ENCODE measurements around the gene RAMP3. TPM values are rescaled to one million over a fixed set of nuclear protein-coding genes. Genes with fewer than 3 reads are reported as not detected.

The RAMP3 gene
- polyA plus RNA-seq, 1 donor (not counting 4 experiments of a cell fraction or from before 2014, with no cell fraction given) = not detected

DNA sequence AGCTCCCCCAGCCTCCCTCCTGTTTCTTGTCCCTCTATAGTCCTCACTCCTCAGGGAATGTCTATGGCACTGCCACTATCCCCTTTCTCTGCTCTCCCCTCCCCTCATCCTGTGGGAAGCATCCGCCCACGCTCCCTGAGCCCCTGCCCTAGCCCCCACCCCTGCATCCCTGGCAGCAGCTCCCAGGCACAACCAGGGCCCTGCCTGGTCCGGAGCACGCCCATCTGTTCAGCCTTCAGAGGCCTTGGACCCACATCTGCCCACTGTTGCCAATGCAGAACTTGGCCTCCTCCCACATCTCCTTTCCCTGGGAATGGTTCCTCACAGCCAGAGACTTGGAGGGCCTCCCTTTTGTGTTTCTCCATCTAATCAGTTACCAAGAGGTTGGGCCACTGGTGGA lies 25.7 kb upstream of the RAMP3 start:
- TF ChIP-seq EZH2 (IDR thresholded peaks at IDR 0.05; ENCODE audit: low read length) (no peak), CTCF (optimal IDR thresholded peaks at IDR 0.05 in 1 of 3, IDR thresholded peaks at IDR 0.05 in 1 of 3, conservative IDR thresholded peaks at IDR 0.05 in 1 of 3; ENCODE audit: extremely low read depth in 1 of 3, insufficient read depth in 2 of 3, low read length in 3 of 3) (no peak)
- dilution Hi-C loops (cut with MboI; ENCODE audit: extremely low pct_ligation_motif_present, low sequenced_read_pairs) = no loop called here
- no peaks in the 10 kb centered on the region for H3K4me1 ChIP-seq (ENCODE audit: control insufficient read depth, extremely low read depth, insufficient read depth, low read length)
- no peaks in the 10 kb centered on the region for H3K36me3 ChIP-seq (ENCODE audit: control insufficient read depth in 2 of 2, extremely low read depth in 1 of 2, insufficient read depth in 2 of 2, low read length in 2 of 2)
- peaks cover 5% of the 10 kb centered on the region for H3K27me3 ChIP-seq (ENCODE audit: control insufficient read depth, extremely low read depth, insufficient read depth, low read length)
- no peaks in the 10 kb centered on the region for H3K9me1 ChIP-seq (ENCODE audit: control insufficient read depth, extremely low read depth, insufficient read depth, low read length)
- DNase-seq (ENCODE audit: low read depth, low spot score) (no peak), FAIRE-seq (no peak)
- H3K9me3 ChIP-seq (ENCODE audit: control insufficient read depth, low read depth, low read length) = no peaks in the 10 kb centered on the region
- H3K9ac ChIP-seq (ENCODE audit: control insufficient read depth, extremely low read depth, insufficient read depth, low read length) = no peak overlapping the region
- no peak overlapping the region for H2AFZ ChIP-seq (ENCODE audit: control insufficient read depth, low read length)
- H4K20me1 ChIP-seq (ENCODE audit: control insufficient read depth, extremely low read depth, insufficient read depth, low read length) = no peaks in the 10 kb centered on the region
- H3K79me2 ChIP-seq (ENCODE audit: control insufficient read depth, insufficient read depth, low read length) = no peaks in the 10 kb centered on the region
- no peak overlapping the region for H3K27ac ChIP-seq (ENCODE audit: control insufficient read depth, insufficient read depth, low read length)
- no peak overlapping the region for H3K4me3 ChIP-seq (ENCODE audit: control insufficient read depth in 2 of 3, extremely low read depth in 1 of 3, insufficient read depth in 2 of 3, low read depth in 1 of 3, low read length in 3 of 3)
- H3K4me2 ChIP-seq (ENCODE audit: control insufficient read depth, extremely low read depth, insufficient read depth, low read depth, low read length) = no peak overlapping the region

GRCh38 chr7:45132708-45133320 lies 24.8 kb upstream of the RAMP3 start:
- Histone ChIP-seq H3K27me3 (ENCODE audit: control insufficient read depth, extremely low read depth, insufficient read depth, low read length) (peaks cover 5% of the 10 kb centered on the region), H3K4me2 (ENCODE audit: control insufficient read depth, extremely low read depth, insufficient read depth, low read depth, low read length) (no peak overlapping the region), H3K9ac (ENCODE audit: control insufficient read depth, extremely low read depth, insufficient read depth, low read length) (no peak overlapping the region), H3K4me1 (ENCODE audit: control insufficient read depth, extremely low read depth, insufficient read depth, low read length) (no peaks in the 10 kb centered on the region), H3K27ac (ENCODE audit: control insufficient read depth, insufficient read depth, low read length) (no peak overlapping the region), H3K9me3 (ENCODE audit: control insufficient read depth, low read depth, low read length) (no peaks in the 10 kb centered on the region), H3K79me2 (ENCODE audit: control insufficient read depth, insufficient read depth, low read length) (no peaks in the 10 kb centered on the region), H2AFZ (ENCODE audit: control insufficient read depth, low read length) (no peak overlapping the region), H3K9me1 (ENCODE audit: control insufficient read depth, extremely low read depth, insufficient read depth, low read length) (no peaks in the 10 kb centered on the region), H3K36me3 (ENCODE audit: control insufficient read depth in 2 of 2, extremely low read depth in 1 of 2, insufficient read depth in 2 of 2, low read length in 2 of 2) (no peaks in the 10 kb centered on the region), H4K20me1 (ENCODE audit: control insufficient read depth, extremely low read depth, insufficient read depth, low read length) (no peaks in the 10 kb centered on the region), H3K4me3 (ENCODE audit: control insufficient read depth in 2 of 3, extremely low read depth in 1 of 3, insufficient read depth in 2 of 3, low read depth in 1 of 3, low read length in 3 of 3) (no peak overlapping the region)
- no peak for DNase-seq (ENCODE audit: low read depth, low spot score)
- FAIRE-seq = no peak
- dilution Hi-C loops (cut with MboI; ENCODE audit: extremely low pct_ligation_motif_present, low sequenced_read_pairs) = no loop called here
- TF ChIP-seq CTCF (optimal IDR thresholded peaks at IDR 0.05 in 1 of 3, IDR thresholded peaks at IDR 0.05 in 1 of 3, conservative IDR thresholded peaks at IDR 0.05 in 1 of 3; ENCODE audit: extremely low read depth in 1 of 3, insufficient read depth in 2 of 3, low read length in 3 of 3) (no peak), EZH2 (IDR thresholded peaks at IDR 0.05; ENCODE audit: low read length) (no peak)

All from keratinocyte (primary cell).